ENCODE measurements around the gene BAX.
A peak's percentile ranks its signal among the peaks of the same experiment; 100 is the strongest.

Gene BAX

DNA sequence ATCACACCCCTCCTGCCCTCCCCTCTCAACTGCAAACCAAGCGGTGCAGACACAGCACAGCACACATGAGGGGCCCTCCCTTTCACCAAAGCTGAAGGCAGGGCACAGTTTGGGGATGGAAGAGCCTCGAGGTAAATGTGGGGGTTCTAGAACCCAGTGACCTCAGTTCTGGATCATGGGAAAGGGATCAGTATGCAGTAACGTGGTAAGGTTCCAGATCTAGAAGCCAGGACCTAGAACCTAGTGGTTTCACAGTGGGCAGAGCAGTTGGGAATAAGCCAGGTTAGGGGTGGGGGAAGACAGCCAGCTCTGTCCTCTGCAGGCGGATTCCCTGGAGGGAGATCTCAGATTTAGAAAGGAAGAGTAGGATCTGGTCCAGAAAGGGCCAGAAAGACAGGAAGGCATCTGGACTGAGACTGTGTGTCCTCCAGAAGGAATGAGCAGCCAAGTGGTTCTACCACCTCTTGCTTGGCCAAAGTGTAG lies 13.5 kb downstream of the BAX start:
- Mint-ChIP-seq H3K27me3 (no peaks in the 10 kb centered on the region), H3K4me3 (no peak overlapping the region), H3K9me3 (no peaks in the 10 kb centered on the region), H3K27ac (no peak overlapping the region), H3K4me1 (ENCODE audit: low read depth in 2 of 2) (peaks cover 39 to 45% of the 10 kb centered on the region in 2 donors), H3K36me3 (ENCODE audit: insufficient read depth) (peaks cover 61% of the 10 kb centered on the region)
- DNase-seq (no peak), ATAC-seq (replicated peaks) (no peak)

DNA sequence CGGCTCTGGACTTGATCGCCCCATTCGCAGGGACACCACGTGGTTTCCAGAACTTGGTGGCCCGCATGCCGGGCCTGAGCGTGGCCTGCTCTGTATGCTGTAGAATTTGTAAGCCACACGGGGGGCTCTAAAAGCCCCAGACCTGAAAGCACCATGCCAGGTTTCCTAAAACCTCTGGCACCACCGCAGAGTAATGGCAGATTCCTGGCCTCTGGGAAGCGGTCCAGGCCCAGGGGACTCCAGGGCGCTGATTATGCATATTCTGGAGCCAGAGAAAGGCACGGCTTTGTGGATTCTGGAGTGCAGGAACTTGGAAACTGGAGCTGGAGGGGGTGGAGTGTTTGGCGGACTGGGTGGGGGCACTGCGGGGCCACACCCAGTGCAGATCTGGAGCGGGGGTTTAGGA lies 14.1 kb downstream of the BAX start:
- ATAC-seq (replicated peaks) (no peak), DNase-seq (no peak)
- Mint-ChIP-seq H3K27ac (no peak overlapping the region), H3K4me1 (ENCODE audit: low read depth in 2 of 2) (peaks cover 34 to 41% of the 10 kb centered on the region in 2 donors), H3K36me3 (ENCODE audit: insufficient read depth) (peaks cover 64% of the 10 kb centered on the region), H3K27me3 (no peaks in the 10 kb centered on the region), H3K4me3 (no peak overlapping the region), H3K9me3 (no peaks in the 10 kb centered on the region)

DNA sequence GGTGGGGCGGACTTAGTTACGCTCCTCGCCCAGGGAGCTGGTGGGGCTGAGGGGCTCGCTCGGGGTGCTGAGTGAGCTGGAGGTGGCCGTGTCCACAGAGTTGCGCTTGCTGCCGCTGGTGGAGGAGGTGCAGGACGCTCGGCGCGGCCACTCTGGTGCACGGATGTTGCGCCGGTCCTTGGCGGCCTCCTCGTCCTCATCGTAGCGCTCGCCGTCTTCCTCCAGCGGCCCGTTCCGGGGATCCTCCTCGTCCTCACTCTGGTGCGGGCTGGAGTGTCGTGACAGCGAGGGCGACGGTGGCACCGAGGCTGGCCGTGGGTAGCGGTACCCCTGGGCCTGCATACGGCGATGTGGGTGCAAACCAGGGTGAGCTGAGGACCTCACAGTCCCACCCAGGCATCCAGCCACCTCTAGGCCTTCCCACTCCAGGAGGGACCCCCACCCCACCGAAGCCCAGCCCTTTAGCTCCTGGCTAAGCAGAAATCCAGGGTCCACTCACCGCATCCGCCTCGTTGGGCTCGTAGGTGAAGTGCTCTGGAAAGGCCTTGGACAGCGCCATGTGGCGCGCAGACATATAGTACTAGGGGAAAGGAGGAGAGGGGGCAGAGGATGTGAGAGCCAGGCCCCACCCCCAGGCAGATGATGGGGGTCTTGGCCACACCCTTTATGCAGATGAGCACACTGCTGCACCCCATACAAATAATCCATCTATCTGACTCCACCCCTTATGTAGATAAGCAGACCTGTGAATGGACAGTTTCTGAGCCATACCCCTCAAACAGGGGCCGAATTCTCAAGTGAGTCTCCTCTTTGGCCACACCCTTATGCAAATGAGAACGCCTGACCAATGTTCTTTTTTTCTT lies 14.8 kb downstream of the BAX start:
- Mint-ChIP-seq H3K4me3 (no peak overlapping the region), H3K27ac (no peak overlapping the region), H3K9me3 (no peaks in the 10 kb centered on the region), H3K27me3 (no peaks in the 10 kb centered on the region), H3K36me3 (ENCODE audit: insufficient read depth) (peaks cover 61% of the 10 kb centered on the region), H3K4me1 (ENCODE audit: low read depth in 2 of 2) (peaks cover 28 to 34% of the 10 kb centered on the region in 2 donors)
- ATAC-seq (replicated peaks): no peak
- DNase-seq: no peak

GRCh38 chr19:48970139-48970766 lies 15.6 kb downstream of the BAX start:
- DNase-seq (no peak), ATAC-seq (replicated peaks) (no peak)
- Mint-ChIP-seq H3K9me3 (no peaks in the 10 kb centered on the region), H3K4me1 (ENCODE audit: low read depth in 2 of 2) (peaks cover 20 to 27% of the 10 kb centered on the region in 2 donors), H3K4me3 (no peak overlapping the region), H3K36me3 (ENCODE audit: insufficient read depth) (peaks cover 55% of the 10 kb centered on the region), H3K27me3 (no peaks in the 10 kb centered on the region), H3K27ac (no peak overlapping the region)

GRCh38 chr19:48970923-48971395 lies 16.3 kb downstream of the BAX start:
- peak; percentile 79 to 82 (median 80) for DNase-seq
- H3K4me1 Mint-ChIP-seq (ENCODE audit: low read depth in 2 of 2): peaks cover 13 to 20% of the 10 kb centered on the region in 2 donors
- H3K27me3 Mint-ChIP-seq: no peaks in the 10 kb centered on the region
- no peak overlapping the region for H3K4me3 Mint-ChIP-seq
- H3K27ac Mint-ChIP-seq: no peak overlapping the region
- H3K36me3 Mint-ChIP-seq (ENCODE audit: insufficient read depth): peaks cover 47% of the 10 kb centered on the region
- ATAC-seq (replicated peaks): peak; percentile 86
- H3K9me3 Mint-ChIP-seq: no peaks in the 10 kb centered on the region

GRCh38 chr19:48975947-48976847 lies 21.5 kb downstream of the BAX start:
- H3K4me1 Mint-ChIP-seq (ENCODE audit: low read depth in 2 of 2): peaks cover 0 to 1% of the 10 kb centered on the region in 2 donors
- H3K27ac Mint-ChIP-seq: no peak overlapping the region
- H3K9me3 Mint-ChIP-seq: no peaks in the 10 kb centered on the region
- DNase-seq (peak in 1 of 3 experiments; percentile 31), ATAC-seq (replicated peaks) (peak; percentile 76)
- H3K27me3 Mint-ChIP-seq: no peaks in the 10 kb centered on the region
- H3K4me3 Mint-ChIP-seq: no peak overlapping the region
- peaks cover 24% of the 10 kb centered on the region for H3K36me3 Mint-ChIP-seq (ENCODE audit: insufficient read depth)

DNA sequence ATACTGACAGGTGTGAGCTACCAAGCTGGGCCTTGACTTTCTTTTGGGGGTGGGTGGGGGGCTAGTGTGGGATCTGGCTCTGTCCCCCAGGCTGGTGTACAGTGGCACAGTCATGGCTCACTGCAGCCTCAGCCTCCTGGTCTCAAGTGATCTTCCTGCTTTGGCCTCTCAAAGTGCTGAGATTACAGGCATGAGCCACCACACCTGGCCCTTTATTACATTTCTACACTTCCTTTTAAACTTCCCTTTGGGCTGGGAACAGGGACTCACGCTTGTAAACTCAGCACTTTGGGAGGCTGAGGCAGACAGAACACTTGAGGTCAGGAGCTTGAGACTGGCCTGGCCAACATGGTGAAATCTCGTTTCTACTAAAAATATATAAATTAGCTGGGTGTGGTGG lies 22.4 kb downstream of the BAX start:
- no peaks in the 10 kb centered on the region for H3K4me1 Mint-ChIP-seq (ENCODE audit: low read depth in 2 of 2)
- peaks cover 23% of the 10 kb centered on the region for H3K36me3 Mint-ChIP-seq (ENCODE audit: insufficient read depth)
- ATAC-seq (replicated peaks) (no peak), DNase-seq (no peak)
- H3K27me3 Mint-ChIP-seq: no peaks in the 10 kb centered on the region
- H3K4me3 Mint-ChIP-seq: no peak overlapping the region
- no peaks in the 10 kb centered on the region for H3K9me3 Mint-ChIP-seq
- no peak overlapping the region for H3K27ac Mint-ChIP-seq

- Mint-ChIP-seq H3K36me3 (ENCODE audit: insufficient read depth) (peaks cover 19% of the 10 kb centered on the region), H3K4me3 (no peak overlapping the region)
- DNase-seq: no peak
These were observed 27.6 kb downstream of the BAX start for GRCh38 chr19:48982280-48982679.

GRCh38 chr19:48985711-48986110 lies 31.0 kb downstream of the BAX start:
- Mint-ChIP-seq H3K27me3 (no peaks in the 10 kb centered on the region), H3K27ac (no peak overlapping the region), H3K4me1 (ENCODE audit: low read depth in 2 of 2) (peaks cover 3 to 4% of the 10 kb centered on the region in 2 donors), H3K9me3 (no peaks in the 10 kb centered on the region), H3K36me3 (ENCODE audit: insufficient read depth) (peaks cover 15% of the 10 kb centered on the region), H3K4me3 (no peak overlapping the region)
- ATAC-seq (replicated peaks): no peak
- no peak for DNase-seq

More at GRCh38 chr19:48982280-48982679, 27.6 kb downstream of the BAX start:
- Mint-ChIP-seq H3K27ac (peak overlapping the region in 1 of 2 donors; percentile 70), H3K4me1 (ENCODE audit: low read depth in 2 of 2) (no peaks in the 10 kb centered on the region), H3K27me3 (no peaks in the 10 kb centered on the region), H3K9me3 (no peaks in the 10 kb centered on the region)
- ATAC-seq (replicated peaks): no peak

DNA sequence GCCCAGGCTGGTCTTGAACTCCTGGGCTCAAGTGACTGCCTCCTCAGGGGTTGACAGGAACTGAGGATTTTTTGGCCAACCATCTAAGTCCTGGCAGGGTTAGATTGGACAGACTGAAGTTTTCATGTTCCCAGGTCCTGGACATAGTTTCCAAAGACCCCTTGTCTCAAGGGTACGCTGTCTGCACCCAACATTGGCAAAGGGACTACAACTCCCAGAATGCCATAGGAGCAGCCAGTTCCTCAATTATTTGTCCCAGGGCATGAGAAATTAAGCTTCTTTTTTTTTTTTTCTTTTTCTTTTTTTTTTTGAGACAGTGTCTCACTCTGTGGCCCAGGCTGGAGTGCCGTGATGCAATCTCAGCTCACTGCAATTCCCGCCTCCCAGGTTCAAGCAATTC lies 31.5 kb downstream of the BAX start:
- H3K27ac Mint-ChIP-seq: no peak overlapping the region
- H3K27me3 Mint-ChIP-seq: no peaks in the 10 kb centered on the region
- DNase-seq (no peak), ATAC-seq (replicated peaks) (no peak)
- no peak overlapping the region for H3K4me3 Mint-ChIP-seq
- peaks cover 12% of the 10 kb centered on the region for H3K36me3 Mint-ChIP-seq (ENCODE audit: insufficient read depth)
- H3K4me1 Mint-ChIP-seq (ENCODE audit: low read depth in 2 of 2): peaks cover 4 to 8% of the 10 kb centered on the region in 2 donors
- H3K9me3 Mint-ChIP-seq: no peaks in the 10 kb centered on the region

- H3K36me3 Mint-ChIP-seq (ENCODE audit: insufficient read depth): peaks cover 8% of the 10 kb centered on the region
- no peaks in the 10 kb centered on the region for H3K27me3 Mint-ChIP-seq
- DNase-seq: no peak
- H3K27ac Mint-ChIP-seq: peak overlapping the region in 1 of 2 donors; percentile 9
- no peak overlapping the region for H3K4me3 Mint-ChIP-seq
- no peak for ATAC-seq (replicated peaks)
- H3K9me3 Mint-ChIP-seq: no peaks in the 10 kb centered on the region
- peaks cover 9 to 15% of the 10 kb centered on the region in 2 donors for H3K4me1 Mint-ChIP-seq (ENCODE audit: low read depth in 2 of 2)
These were observed 32.6 kb downstream of the BAX start for GRCh38 chr19:48987323-48987722.

DNA sequence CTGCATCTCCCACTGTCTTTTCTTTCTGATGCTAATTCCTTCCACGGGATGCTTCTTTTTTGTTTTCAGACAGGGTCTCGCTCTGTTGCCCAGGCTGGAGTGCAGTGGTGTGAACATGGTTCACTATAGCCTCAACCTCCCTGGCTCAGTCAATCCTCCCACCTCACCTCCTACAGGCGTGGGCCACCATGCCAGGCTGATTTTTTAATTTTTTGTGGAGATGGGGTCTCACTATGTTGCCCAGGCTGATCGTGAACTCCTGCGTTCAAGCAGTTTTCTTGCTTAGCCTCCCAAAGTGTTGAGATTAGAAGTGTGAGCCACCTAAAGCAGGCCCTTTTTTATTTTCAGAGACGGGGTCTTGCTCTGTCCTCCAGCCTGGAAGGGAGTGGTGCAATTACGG lies 33.6 kb downstream of the BAX start:
- peak overlapping the region in 1 of 2 donors; percentile 9 for H3K27ac Mint-ChIP-seq
- peaks cover 12% of the 10 kb centered on the region for H3K36me3 Mint-ChIP-seq (ENCODE audit: insufficient read depth)
- no peak for ATAC-seq (replicated peaks)

DNA sequence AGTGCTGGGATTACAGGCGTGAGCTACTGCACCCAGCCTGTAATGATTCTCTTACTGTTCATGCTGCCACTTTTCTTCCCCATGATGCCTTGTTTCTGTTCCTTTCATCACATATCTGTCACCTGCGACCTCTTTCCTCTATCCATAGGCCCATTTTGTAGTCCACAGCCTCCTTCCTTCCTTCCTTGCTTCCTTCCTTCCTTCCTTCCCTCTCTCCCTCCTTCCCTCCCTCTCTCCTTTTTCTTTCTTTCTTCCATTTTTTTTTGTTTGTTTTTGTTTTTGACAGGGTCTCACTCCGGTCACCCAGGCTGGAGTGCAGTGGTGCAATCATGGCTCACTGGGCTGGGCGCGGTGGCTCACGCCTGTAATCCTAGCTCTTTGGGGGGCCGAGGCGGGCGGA lies 34.2 kb downstream of the BAX start:
- no peak for ATAC-seq (replicated peaks)
- H3K4me1 Mint-ChIP-seq (ENCODE audit: low read depth in 2 of 2): peaks cover 19 to 26% of the 10 kb centered on the region in 2 donors

More for the DNA sequence above, 33.6 kb downstream of the BAX start:
- H3K4me3 Mint-ChIP-seq: no peak overlapping the region
- H3K9me3 Mint-ChIP-seq: no peaks in the 10 kb centered on the region
- no peak for DNase-seq
- H3K4me1 Mint-ChIP-seq (ENCODE audit: low read depth in 2 of 2): peaks cover 16 to 23% of the 10 kb centered on the region in 2 donors
- H3K27me3 Mint-ChIP-seq: no peaks in the 10 kb centered on the region

More for the DNA sequence above, 34.2 kb downstream of the BAX start:
- Mint-ChIP-seq H3K36me3 (ENCODE audit: insufficient read depth) (peaks cover 18% of the 10 kb centered on the region), H3K4me3 (no peak overlapping the region), H3K27me3 (no peaks in the 10 kb centered on the region), H3K27ac (no peak overlapping the region), H3K9me3 (no peaks in the 10 kb centered on the region)
- no peak for DNase-seq
